ENCODE data around the gene NTM.

Gene NTM

GRCh38 chr11:131512228-131512627, 141.8 kb downstream of the NTM start:
- no peak for DNase-seq (ENCODE audit: low read depth)
- H3K4me3 ChIP-seq (ENCODE audit: low read length) = no peak overlapping the region
- TF ChIP-seq CTCF (conservative IDR thresholded peaks at IDR 0.05; ENCODE audit: low read depth, low read length) = no peak

GRCh38 chr11:131514062-131514461, 143.6 kb downstream of the NTM start:
- no peak for TF ChIP-seq CTCF (conservative IDR thresholded peaks at IDR 0.05; ENCODE audit: low read depth, low read length)
- H3K4me3 ChIP-seq (ENCODE audit: low read length) = no peak overlapping the region
- DNase-seq (ENCODE audit: low read depth) = no peak

GRCh38 chr11:131518305-131518838, 148.0 kb downstream of the NTM start:
- DNase-seq (ENCODE audit: low read depth) = no peak
- H3K4me3 ChIP-seq (ENCODE audit: low read length) = no peak overlapping the region
- TF ChIP-seq CTCF (conservative IDR thresholded peaks at IDR 0.05; ENCODE audit: low read depth, low read length) = no peak

- no peak overlapping the region for H3K4me3 ChIP-seq (ENCODE audit: low read length)
- TF ChIP-seq CTCF (conservative IDR thresholded peaks at IDR 0.05; ENCODE audit: low read depth, low read length) = no peak
- DNase-seq (ENCODE audit: low read depth) = no peak
These were observed 152.4 kb downstream of the NTM start for GRCh38 chr11:131522851-131523250.

GRCh38 chr11:131530407-131530806, 160.0 kb downstream of the NTM start:
- TF ChIP-seq CTCF (conservative IDR thresholded peaks at IDR 0.05; ENCODE audit: low read depth, low read length) = no peak
- DNase-seq (ENCODE audit: low read depth) = no peak
- H3K4me3 ChIP-seq (ENCODE audit: low read length) = no peak overlapping the region

GRCh38 chr11:131533149-131533548, 162.7 kb downstream of the NTM start:
- no peak for DNase-seq (ENCODE audit: low read depth)
- TF ChIP-seq CTCF (conservative IDR thresholded peaks at IDR 0.05; ENCODE audit: low read depth, low read length) = no peak

GRCh38 chr11:131533998-131534397, 163.6 kb downstream of the NTM start:
- no peak for DNase-seq (ENCODE audit: low read depth)
- TF ChIP-seq CTCF (conservative IDR thresholded peaks at IDR 0.05; ENCODE audit: low read depth, low read length) = no peak
- no peak overlapping the region for H3K4me3 ChIP-seq (ENCODE audit: low read length)

More at GRCh38 chr11:131533149-131533548, 162.7 kb downstream of the NTM start:
- no peak overlapping the region for H3K4me3 ChIP-seq (ENCODE audit: low read length)
